HepG2 (cell line): ENCODE measurements around the gene RNGTT. TPM values are rescaled to one million over a fixed set of nuclear protein-coding genes. Genes with fewer than 3 reads are reported as not detected.

Experiments used
- AGO2 ChIP-seq: fragments of 200-400 bp; formaldehyde crosslinking; optimal IDR thresholded peaks from 2 replicates; pipeline ENCODE3; 2017; ENCODE audit warnings: mild to moderate bottlenecking, low read depth, low read length, moderate library complexity
- ARID5B ChIP-seq: IDR thresholded peaks from 2 replicates; pipeline ENCODE4 v1.4.0; 2020; ENCODE audit warnings: mild to moderate bottlenecking, missing genetic modification reagents
- BATF2 ChIP-seq: sonication (generic); formaldehyde crosslinking; IDR thresholded peaks from 2 replicates; pipeline ENCODE4 v1.8.0; 2022; ENCODE audit warnings: mild to moderate bottlenecking, missing genetic modification reagents, moderate library complexity
- EED ChIP-seq: sonication (generic); formaldehyde crosslinking; IDR thresholded peaks from 2 replicates; pipeline ENCODE4 v1.5.0; 2020; ENCODE audit warnings: mild to moderate bottlenecking, missing genetic modification reagents
- GLMP ChIP-seq: sonication (generic); formaldehyde crosslinking; IDR thresholded peaks from 2 replicates; pipeline ENCODE4 v1.9.0; 2021; ENCODE audit warnings: missing genetic modification reagents, mild to moderate bottlenecking, borderline replicate concordance
- IRF1 ChIP-seq: sonication (generic); formaldehyde crosslinking; IDR thresholded peaks from 2 replicates; pipeline ENCODE4 v1.4.0; 2020; ENCODE audit warnings: low read depth, mild to moderate bottlenecking, missing genetic modification reagents
- NFRKB ChIP-seq: fragments of 450-650 bp; IDR thresholded peaks from 2 replicates; pipeline ENCODE4 v1.6.1; 2017
- NR2F2 ChIP-seq: IDR thresholded peaks from 2 replicates; pipeline ENCODE4 v1.6.1; 2012; ENCODE audit warnings: low read depth, inconsistent platforms, borderline replicate concordance
- PCBP2 ChIP-seq: fragments of 200-400 bp; formaldehyde crosslinking; optimal IDR thresholded peaks from 2 replicates; pipeline ENCODE3; 2018; ENCODE audit warnings: low read length, low read depth; ENCODE audit not compliant: poor library complexity, severe bottlenecking
- PRMT3 ChIP-seq: sonication (generic); formaldehyde crosslinking; IDR thresholded peaks from 2 replicates; pipeline ENCODE4 v1.8.1; 2022; ENCODE audit warnings: low read depth, mild to moderate bottlenecking, moderate library complexity, missing genetic modification reagents, borderline replicate concordance
- RAD21 ChIP-seq: fragments of 450-650 bp; formaldehyde crosslinking; IDR thresholded peaks from 2 replicates; pipeline ENCODE4 v1.5.0; 2020; ENCODE audit warnings: mild to moderate bottlenecking
- RXRA ChIP-seq: sonication (generic); formaldehyde crosslinking; IDR thresholded peaks from 2 replicates; pipeline ENCODE4 v1.5.1; 2020; ENCODE audit warnings: missing genetic modification reagents
- SNRNP70 ChIP-seq: fragments of 200-400 bp; formaldehyde crosslinking; IDR thresholded peaks from 2 replicates; pipeline ENCODE4 v1.6.1; 2017; ENCODE audit warnings: mild to moderate bottlenecking, low read depth, low read length, moderate library complexity
- SP1 ChIP-seq, 2 experiments: fragments of 450-650 bp in 1 of 2; sonication (generic) in 1 of 2; formaldehyde crosslinking in 1 of 2; IDR thresholded peaks; 2 replicates each; pipeline versions ENCODE4 v1.4.0 to v1.6.1; 2016 to 2020; ENCODE audit warnings: missing genetic modification reagents in 1 of 2
- TBL1XR1 ChIP-seq: fragments of 150-350 bp; IDR thresholded peaks from 2 replicates; pipeline ENCODE4 v1.6.1; 2014; ENCODE audit warnings: borderline replicate concordance, low read length; ENCODE audit not compliant: partially characterized antibody
- ZBTB49 ChIP-seq: sonication (generic); formaldehyde crosslinking; IDR thresholded peaks from 2 replicates; pipeline ENCODE4 v1.4.0; 2020; ENCODE audit warnings: missing genetic modification reagents, borderline replicate concordance
- ZFP90 ChIP-seq: sonication (generic); formaldehyde crosslinking; IDR thresholded peaks from 2 replicates; pipeline ENCODE4 v1.8.0; 2022; ENCODE audit warnings: missing genetic modification reagents, mild to moderate bottlenecking, inconsistent platforms, borderline replicate concordance
- ZNF232 ChIP-seq: sonication (generic); formaldehyde crosslinking; IDR thresholded peaks from 2 replicates; pipeline ENCODE4 v1.4.0; 2020; ENCODE audit warnings: missing genetic modification reagents, borderline replicate concordance
- ZNF557 ChIP-seq: sonication (generic); formaldehyde crosslinking; IDR thresholded peaks from 2 replicates; pipeline ENCODE4 v1.4.0; 2020; ENCODE audit warnings: missing genetic modification reagents
- ZNF782 ChIP-seq: sonication (generic); formaldehyde crosslinking; IDR thresholded peaks from 2 replicates; pipeline ENCODE4 v1.4.0; 2020; ENCODE audit warnings: missing genetic modification reagents, mild to moderate bottlenecking, borderline replicate concordance
- ZSCAN30 ChIP-seq: sonication (generic); formaldehyde crosslinking; IDR thresholded peaks from 2 replicates; pipeline ENCODE4 v1.5.0; 2020; ENCODE audit warnings: mild to moderate bottlenecking, missing genetic modification reagents
- polyA plus RNA-seq, 8 experiments: library from polyadenylated mRNA; depleted of rRNA in 3 of 8; stranded (reverse) in 7 of 8; unstranded in 1 of 8; fragments of >200 nt; fragmentation: Illumina TruSeq in 4 of 8; extraction: Trizol in 4 of 8; gene quantifications; 2 replicates each; pipeline versions ENCODE4 v1.2.1 to v1.2.3, GENCODE V29; 2011 to 2016; ENCODE audit warnings: low read depth in 4 of 8, missing spikeins in 1 of 8, mixed read lengths in 1 of 8; ENCODE audit not compliant: insufficient read depth in 1 of 8
- total RNA-seq, 5 experiments: library from RNA; depleted of rRNA; stranded (reverse); fragments of >200 nt; fragmentation: Illumina TruSeq; extraction: Trizol; gene quantifications; 2 replicates each; pipeline ENCODE4 v1.2.3, GENCODE V29; 2016; ENCODE audit warnings: low read depth in 1 of 5

Gene RNGTT
- total and polyA plus RNA-seq, 2 of the 13 experiments (the other 11 are each of a cell fraction or from before 2014, with no cell fraction given): 6.0 to 22.6 TPM

- TF ChIP-seq ZBTB49 (CRISPR knock-in tag) (no peak), RXRA (no peak), SNRNP70 (no peak), ZNF557 (CRISPR knock-in tag) (no peak), ZSCAN30 (CRISPR knock-in tag) (no peak), NFRKB (no peak), RAD21 (peak; percentile 21; the same call in 1 of the 2 replicates), AGO2 (no peak), IRF1 (no peak), PCBP2 (no peak), ARID5B (CRISPR knock-in tag) (peak; percentile 95), PRMT3 (CRISPR knock-in tag) (no peak), NR2F2 (0 out of 2 replicates have a peak, but pooled peaks have one; percentile 37), ZNF232 (CRISPR knock-in tag) (no peak), SP1 (IDR thresholded peaks at IDR 0.05) (no peak), SP1 (CRISPR knock-in tag; IDR thresholded peaks at IDR 0.05) (no peak), GLMP (CRISPR knock-in tag) (no peak), EED (CRISPR knock-in tag) (no peak), ZNF782 (CRISPR knock-in tag) (no peak), ZFP90 (CRISPR knock-in tag) (no peak), BATF2 (CRISPR knock-in tag) (no peak), TBL1XR1 (no peak)
Measured at GRCh38 chr6:88709819-88710246, 253.6 kb downstream of the RNGTT start (continued).
